ENCODE measurements around the gene NOS1AP.

The NOS1AP gene

DNA sequence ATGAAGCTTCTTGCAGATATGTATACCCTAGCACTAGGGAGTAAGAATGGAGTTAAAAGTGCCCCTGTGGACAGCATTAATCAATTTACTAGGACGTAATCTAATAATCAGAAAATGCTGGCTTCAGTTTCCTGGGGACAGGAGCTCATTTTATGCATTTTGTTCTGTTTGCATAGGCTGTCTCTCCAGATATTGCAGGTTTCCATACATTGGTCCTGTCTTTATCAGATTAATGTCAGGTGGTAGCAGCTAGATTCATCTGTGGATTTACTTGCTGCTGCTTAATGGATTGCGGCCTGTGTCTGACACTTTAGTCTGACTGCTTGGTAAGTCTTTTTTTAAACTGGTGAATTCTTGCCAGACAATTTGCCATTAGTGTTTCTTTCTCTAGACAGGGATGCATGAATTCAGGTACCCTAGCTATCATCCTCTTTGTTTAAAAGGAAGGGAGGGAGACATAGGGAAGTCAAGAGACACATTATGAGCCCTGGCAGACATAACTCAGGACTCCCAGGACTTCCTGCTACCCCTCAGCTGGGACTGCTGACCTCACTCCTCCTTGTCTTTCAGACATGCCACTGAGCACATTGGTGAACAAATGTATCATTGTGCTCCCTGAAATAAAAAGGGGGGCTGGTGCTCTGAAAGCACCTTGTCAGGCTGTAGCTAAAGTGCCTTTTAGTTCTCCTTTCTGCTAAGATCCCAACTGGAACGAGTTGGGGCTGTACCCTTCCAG lies 47.7 kb downstream of the NOS1AP start:
- Histone ChIP-seq H3K36me3 (ENCODE audit: insufficient read depth, low read length) (no peaks in the 10 kb centered on the region), H3K27me3 (ENCODE audit: insufficient read depth, low read length) (no peaks in the 10 kb centered on the region), H3K9ac (ENCODE audit: low read depth, low read length) (no peak overlapping the region), H3K27ac (ENCODE audit: low read depth, low read length) (no peak overlapping the region), H3K9me3 (ENCODE audit: insufficient read depth, low read depth, low read length) (no peaks in the 10 kb centered on the region), H3K4me3 (ENCODE audit: low read length) (no peak overlapping the region), H3K4me1 (ENCODE audit: insufficient read depth, low read length) (no peaks in the 10 kb centered on the region)
- 95% methylated on average over 3 of the region's 3 CpGs for WGBS

DNA sequence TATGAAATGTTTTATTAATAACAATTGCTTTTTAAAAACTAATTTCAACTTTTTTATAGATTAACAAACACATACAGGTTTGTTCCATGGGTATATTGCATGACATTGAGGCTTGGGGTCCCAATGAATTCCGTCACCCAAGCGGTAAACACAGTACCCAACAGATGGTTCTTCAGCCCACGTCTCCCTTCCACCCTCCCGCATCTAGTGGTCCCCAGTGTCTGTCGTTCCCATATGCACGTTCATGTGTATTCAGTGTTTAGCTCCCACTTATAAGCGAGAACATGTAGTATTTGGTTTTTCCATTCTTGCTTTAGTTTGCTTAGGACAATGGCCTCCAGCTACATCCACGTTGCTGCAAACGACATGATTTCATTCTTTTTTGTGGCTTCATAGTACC lies 48.6 kb downstream of the NOS1AP start:
- WGBS: 97% methylated on average over 9 of the region's 9 CpGs
- H3K27me3 ChIP-seq (ENCODE audit: insufficient read depth, low read length): no peaks in the 10 kb centered on the region
- H3K9me3 ChIP-seq (ENCODE audit: insufficient read depth, low read depth, low read length): no peaks in the 10 kb centered on the region

DNA sequence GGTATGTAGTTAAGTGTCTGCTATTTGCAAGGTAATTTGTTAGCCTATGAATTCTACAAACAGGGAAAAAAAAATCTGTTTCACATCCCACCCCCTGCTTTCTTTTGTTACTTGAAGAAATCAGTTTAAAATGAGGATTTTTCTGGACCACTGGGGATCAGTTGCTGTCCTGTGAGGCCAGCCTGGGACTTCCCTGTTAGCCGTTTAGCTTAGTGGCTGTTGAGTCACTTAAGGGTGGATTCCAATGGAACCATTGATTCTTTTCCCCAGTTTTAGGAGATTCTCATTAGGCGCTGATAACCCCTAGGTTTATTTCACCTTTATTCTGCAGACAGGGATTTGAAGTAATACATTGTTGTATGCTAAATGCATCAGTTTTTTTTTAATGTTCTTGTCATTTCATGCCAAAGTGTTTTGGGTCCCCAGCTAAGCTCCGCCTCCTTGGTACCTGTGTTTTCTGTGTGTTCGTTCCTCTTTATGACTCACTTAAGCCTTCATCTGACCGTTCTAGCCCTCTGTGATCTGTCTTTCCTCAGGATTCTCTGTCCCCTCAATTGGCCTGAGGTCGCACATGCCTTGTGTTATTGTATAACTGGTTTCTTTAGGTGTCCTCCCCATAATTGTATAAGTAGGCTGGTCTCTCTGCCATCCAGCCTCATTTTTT lies 59.3 kb downstream of the NOS1AP start:
- H3K4me3 ChIP-seq (ENCODE audit: low read length): no peak overlapping the region
- H3K36me3 ChIP-seq (ENCODE audit: insufficient read depth, low read length): no peaks in the 10 kb centered on the region
- WGBS: 76% methylated on average over 6 of the region's 6 CpGs
- no peaks in the 10 kb centered on the region for H3K27me3 ChIP-seq (ENCODE audit: insufficient read depth, low read length)
- H3K4me1 ChIP-seq (ENCODE audit: insufficient read depth, low read length): peaks cover 13% of the 10 kb centered on the region
- H3K9me3 ChIP-seq (ENCODE audit: insufficient read depth, low read depth, low read length): no peaks in the 10 kb centered on the region
- H3K9ac ChIP-seq (ENCODE audit: low read depth, low read length): no peak overlapping the region
- no peak overlapping the region for H3K27ac ChIP-seq (ENCODE audit: low read depth, low read length)

More for the DNA sequence above, 48.6 kb downstream of the NOS1AP start:
- H3K9ac ChIP-seq (ENCODE audit: low read depth, low read length): no peak overlapping the region
- no peaks in the 10 kb centered on the region for H3K4me1 ChIP-seq (ENCODE audit: insufficient read depth, low read length)
- H3K36me3 ChIP-seq (ENCODE audit: insufficient read depth, low read length): no peaks in the 10 kb centered on the region
- H3K4me3 ChIP-seq (ENCODE audit: low read length): no peak overlapping the region
- no peak overlapping the region for H3K27ac ChIP-seq (ENCODE audit: low read depth, low read length)

DNA sequence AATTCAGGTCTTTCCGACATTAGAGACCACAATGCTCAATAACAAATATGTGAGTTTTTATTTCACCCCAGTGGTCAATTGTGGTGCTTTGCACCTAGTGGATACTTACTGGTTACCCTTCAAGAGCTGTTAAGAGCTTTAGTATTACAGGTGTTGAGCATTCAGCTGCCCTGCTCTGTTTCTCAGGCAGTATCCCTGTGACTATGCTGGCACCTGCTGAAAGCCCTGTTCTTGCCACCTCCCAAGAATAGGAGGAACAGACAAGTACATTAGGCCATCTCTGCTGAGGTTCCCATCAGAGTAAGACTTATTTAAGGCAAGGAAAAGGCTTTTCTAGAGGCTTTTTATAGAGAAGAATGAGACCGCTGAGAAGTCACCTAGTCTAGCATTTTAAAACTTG lies 60.8 kb downstream of the NOS1AP start:
- no peak overlapping the region for H3K27ac ChIP-seq (ENCODE audit: low read depth, low read length)
- peaks cover 13% of the 10 kb centered on the region for H3K4me1 ChIP-seq (ENCODE audit: insufficient read depth, low read length)
- 96% methylated on average over 2 of the region's 2 CpGs for WGBS
- no peak overlapping the region for H3K9ac ChIP-seq (ENCODE audit: low read depth, low read length)
- H3K27me3 ChIP-seq (ENCODE audit: insufficient read depth, low read length): no peaks in the 10 kb centered on the region
- no peak overlapping the region for H3K4me3 ChIP-seq (ENCODE audit: low read length)
- H3K36me3 ChIP-seq (ENCODE audit: insufficient read depth, low read length): no peaks in the 10 kb centered on the region
- no peaks in the 10 kb centered on the region for H3K9me3 ChIP-seq (ENCODE audit: insufficient read depth, low read depth, low read length)

DNA sequence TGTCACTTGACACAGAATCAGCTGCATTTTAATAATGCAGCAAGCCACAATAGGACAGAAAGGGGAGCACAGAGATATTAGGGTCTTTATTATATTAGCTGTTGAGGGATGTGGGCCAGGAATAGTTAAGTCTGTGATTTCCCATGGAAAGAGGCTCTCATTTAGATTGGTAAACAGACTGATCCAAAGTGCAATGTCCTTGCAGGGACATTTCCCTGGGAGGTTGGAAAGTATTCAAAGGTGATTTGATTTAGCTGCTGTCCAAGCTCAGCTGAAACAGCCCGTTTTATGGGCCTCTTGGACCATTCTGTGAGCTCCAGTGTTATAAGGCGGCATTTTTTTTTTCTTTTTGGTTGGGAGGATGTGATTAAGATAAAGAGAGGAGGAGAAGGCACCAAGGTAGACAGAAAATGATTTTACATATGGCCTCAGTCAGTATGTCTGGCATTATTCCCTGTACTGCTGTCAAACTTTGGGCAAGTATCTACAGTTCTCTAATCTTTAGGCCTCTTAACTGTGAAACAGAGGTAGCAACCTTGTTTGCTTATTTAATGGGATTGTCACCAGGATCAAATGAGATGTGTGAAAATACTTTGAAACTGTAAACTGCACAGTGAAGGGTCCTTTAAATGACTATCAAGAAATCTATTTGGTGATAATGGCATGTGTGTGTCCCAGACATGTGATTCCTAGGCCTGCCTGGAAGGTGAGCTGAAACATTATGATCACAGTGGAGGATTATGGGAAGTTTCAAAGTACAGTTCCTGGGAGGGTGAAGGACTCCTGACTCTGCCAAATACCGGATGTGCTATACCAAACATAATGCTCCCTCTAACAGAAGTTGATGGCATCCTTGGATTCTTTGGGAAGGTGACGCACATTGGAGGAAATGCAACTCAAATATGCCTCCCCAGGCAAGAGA lies 62.2 kb downstream of the NOS1AP start:
- no peaks in the 10 kb centered on the region for H3K27me3 ChIP-seq (ENCODE audit: insufficient read depth, low read length)
- H3K9ac ChIP-seq (ENCODE audit: low read depth, low read length): no peak overlapping the region
- H3K27ac ChIP-seq (ENCODE audit: low read depth, low read length): no peak overlapping the region
- no peaks in the 10 kb centered on the region for H3K9me3 ChIP-seq (ENCODE audit: insufficient read depth, low read depth, low read length)
- WGBS: 69% methylated on average over 4 of the region's 4 CpGs
- H3K4me1 ChIP-seq (ENCODE audit: insufficient read depth, low read length): peaks cover 23% of the 10 kb centered on the region
- no peaks in the 10 kb centered on the region for H3K36me3 ChIP-seq (ENCODE audit: insufficient read depth, low read length)
- no peak overlapping the region for H3K4me3 ChIP-seq (ENCODE audit: low read length)

DNA sequence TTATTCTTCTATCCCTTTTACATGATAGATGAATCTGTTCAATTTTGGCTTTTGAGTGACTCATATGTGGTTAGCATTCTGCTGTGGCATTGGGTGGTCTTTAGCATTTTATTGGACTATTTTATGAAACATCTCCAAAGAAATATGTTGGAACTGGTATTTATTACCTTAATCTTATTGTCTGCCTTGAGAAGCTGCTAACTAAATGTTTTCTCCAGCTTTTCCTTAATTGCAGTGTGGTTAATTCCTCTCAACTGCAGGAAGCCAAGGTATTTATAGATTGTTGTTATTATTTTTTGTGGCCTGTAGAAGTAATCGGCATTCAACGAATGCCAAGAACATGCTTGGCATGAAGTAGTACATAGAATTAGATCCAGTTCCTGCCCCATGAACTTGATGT lies 64.1 kb downstream of the NOS1AP start:
- H3K27me3 ChIP-seq (ENCODE audit: insufficient read depth, low read length): no peaks in the 10 kb centered on the region
- H3K9ac ChIP-seq (ENCODE audit: low read depth, low read length): no peak overlapping the region
- WGBS: 96% methylated on average over 2 of the region's 2 CpGs

DNA sequence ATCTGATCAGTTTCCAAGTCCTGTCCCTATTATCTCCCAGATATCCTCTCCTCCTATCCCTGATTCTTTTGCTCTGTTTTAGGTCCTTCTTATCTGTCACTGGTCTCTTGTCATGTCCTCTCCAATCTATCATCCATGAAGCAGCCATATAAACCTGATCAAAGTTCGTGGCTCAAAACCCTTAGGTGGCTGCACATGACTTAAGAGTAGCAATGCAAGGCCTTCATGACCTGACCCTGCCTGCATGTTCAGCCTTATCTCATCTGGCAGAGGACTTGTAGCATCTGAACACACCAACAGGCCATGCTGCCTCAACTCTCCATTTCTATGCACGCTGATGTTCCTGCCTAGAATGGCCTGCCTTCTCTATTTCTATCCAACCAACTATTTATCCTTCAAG lies 65.2 kb downstream of the NOS1AP start:
- Histone ChIP-seq H3K4me3 (ENCODE audit: low read length) (no peak overlapping the region), H3K36me3 (ENCODE audit: insufficient read depth, low read length) (no peaks in the 10 kb centered on the region), H3K27me3 (ENCODE audit: insufficient read depth, low read length) (no peaks in the 10 kb centered on the region), H3K4me1 (ENCODE audit: insufficient read depth, low read length) (peaks cover 16% of the 10 kb centered on the region), H3K9ac (ENCODE audit: low read depth, low read length) (no peak overlapping the region), H3K27ac (ENCODE audit: low read depth, low read length) (no peak overlapping the region), H3K9me3 (ENCODE audit: insufficient read depth, low read depth, low read length) (no peaks in the 10 kb centered on the region)
- 91% methylated on average over 2 of the region's 2 CpGs for WGBS

More for the DNA sequence above, 64.1 kb downstream of the NOS1AP start:
- no peak overlapping the region for H3K4me3 ChIP-seq (ENCODE audit: low read length)
- H3K9me3 ChIP-seq (ENCODE audit: insufficient read depth, low read depth, low read length): no peaks in the 10 kb centered on the region
- H3K27ac ChIP-seq (ENCODE audit: low read depth, low read length): no peak overlapping the region
- H3K36me3 ChIP-seq (ENCODE audit: insufficient read depth, low read length): no peaks in the 10 kb centered on the region
- peaks cover 25% of the 10 kb centered on the region for H3K4me1 ChIP-seq (ENCODE audit: insufficient read depth, low read length)

DNA sequence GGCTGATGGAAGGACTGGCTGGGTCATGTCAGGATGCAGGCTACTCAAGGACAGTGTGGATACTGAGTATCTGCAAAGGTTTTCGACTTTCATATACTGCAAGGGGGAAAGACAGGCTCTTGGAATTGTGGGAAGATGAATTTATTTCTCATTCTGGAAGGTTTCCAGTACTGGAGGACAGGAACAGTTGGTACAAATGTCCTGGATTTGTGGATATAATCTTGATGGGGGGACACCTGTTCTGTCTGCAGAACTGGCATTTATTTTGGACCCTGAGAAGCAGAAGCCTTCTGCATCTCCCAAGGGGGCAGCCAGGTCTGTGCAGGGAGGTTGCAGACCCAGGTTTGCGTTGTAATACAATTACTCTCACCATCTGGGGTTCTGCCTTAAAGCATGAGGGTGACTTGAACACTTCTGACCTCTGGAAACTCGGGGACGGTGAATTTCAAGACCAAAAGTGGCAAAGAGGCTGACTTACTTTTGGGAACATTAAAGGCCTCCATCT lies 65.8 kb downstream of the NOS1AP start:
- 94% methylated on average over 4 of the region's 4 CpGs for WGBS
- H3K4me1 ChIP-seq (ENCODE audit: insufficient read depth, low read length): peaks cover 16% of the 10 kb centered on the region

DNA sequence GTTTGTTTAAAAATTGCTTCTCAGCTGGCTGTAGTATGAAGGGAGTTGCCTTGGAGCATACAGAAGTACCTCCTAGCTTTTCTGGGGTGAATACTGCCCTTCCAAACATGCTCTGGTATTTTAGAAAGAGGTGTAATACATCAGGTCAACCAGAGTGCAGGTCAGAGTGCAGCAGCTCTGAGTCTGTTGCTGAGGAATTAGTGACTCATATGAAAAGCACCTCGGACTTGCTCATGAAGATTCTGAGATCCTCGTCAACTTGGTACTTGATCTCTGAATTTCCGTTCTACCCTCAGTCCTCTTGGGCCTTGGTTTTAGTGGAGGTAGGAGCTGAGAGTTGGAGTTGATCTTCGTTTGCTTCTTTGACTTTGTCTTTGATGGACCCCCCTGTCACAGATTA lies 67.3 kb downstream of the NOS1AP start:
- Histone ChIP-seq H3K4me1 (ENCODE audit: insufficient read depth, low read length) (peaks cover 23% of the 10 kb centered on the region), H3K4me3 (ENCODE audit: low read length) (no peak overlapping the region), H3K27me3 (ENCODE audit: insufficient read depth, low read length) (no peaks in the 10 kb centered on the region), H3K27ac (ENCODE audit: low read depth, low read length) (no peak overlapping the region), H3K9me3 (ENCODE audit: insufficient read depth, low read depth, low read length) (no peaks in the 10 kb centered on the region), H3K9ac (ENCODE audit: low read depth, low read length) (no peak overlapping the region), H3K36me3 (ENCODE audit: insufficient read depth, low read length) (no peaks in the 10 kb centered on the region)
- WGBS: 51% methylated on average over 4 of the region's 4 CpGs

More for the DNA sequence above, 65.8 kb downstream of the NOS1AP start:
- H3K9me3 ChIP-seq (ENCODE audit: insufficient read depth, low read depth, low read length): no peaks in the 10 kb centered on the region
- no peaks in the 10 kb centered on the region for H3K27me3 ChIP-seq (ENCODE audit: insufficient read depth, low read length)
- no peak overlapping the region for H3K27ac ChIP-seq (ENCODE audit: low read depth, low read length)
- no peak overlapping the region for H3K9ac ChIP-seq (ENCODE audit: low read depth, low read length)
- H3K4me3 ChIP-seq (ENCODE audit: low read length): no peak overlapping the region
- H3K36me3 ChIP-seq (ENCODE audit: insufficient read depth, low read length): no peaks in the 10 kb centered on the region

DNA sequence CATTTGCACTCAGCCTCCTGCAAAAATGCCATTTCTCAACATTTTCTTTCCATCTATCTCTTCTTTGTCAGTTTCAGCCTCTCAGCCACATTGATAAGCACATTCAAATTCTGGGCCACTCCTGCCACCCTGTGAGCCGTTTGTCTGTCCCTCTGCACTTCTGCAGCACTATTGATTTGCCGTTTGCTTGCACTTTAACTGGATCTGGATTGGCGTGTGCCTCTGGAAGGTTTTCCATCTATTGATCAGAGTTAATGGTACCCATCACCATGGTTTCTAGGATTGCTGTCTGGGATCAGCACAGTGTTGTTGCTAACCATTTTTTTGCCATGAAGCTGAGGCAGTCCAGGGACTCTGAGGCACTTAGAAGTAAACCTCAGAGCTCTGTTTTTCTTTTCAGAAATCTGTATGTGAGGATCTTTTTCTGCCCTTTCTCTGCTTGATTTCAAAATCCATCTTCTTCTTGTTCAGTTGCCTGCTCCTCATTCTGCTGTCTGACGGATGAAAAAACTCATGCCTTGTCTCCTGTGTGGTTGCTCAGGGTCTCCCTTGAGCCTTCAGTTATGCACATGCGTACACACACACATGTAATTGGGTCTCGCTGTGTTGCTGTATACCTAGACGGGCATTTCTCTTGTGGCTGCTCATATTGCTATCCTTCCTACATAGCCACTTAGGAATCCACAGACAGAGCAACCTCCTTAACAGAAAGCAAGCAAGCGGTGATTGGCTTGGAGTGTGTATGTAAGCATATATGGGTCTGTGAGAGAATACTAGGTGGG lies 67.9 kb downstream of the NOS1AP start:
- 75% methylated on average over 8 of the region's 8 CpGs for WGBS

More for the DNA sequence above, 67.9 kb downstream of the NOS1AP start:
- Histone ChIP-seq H3K36me3 (ENCODE audit: insufficient read depth, low read length) (no peaks in the 10 kb centered on the region), H3K27ac (ENCODE audit: low read depth, low read length) (no peak overlapping the region), H3K27me3 (ENCODE audit: insufficient read depth, low read length) (no peaks in the 10 kb centered on the region), H3K9ac (ENCODE audit: low read depth, low read length) (no peak overlapping the region), H3K9me3 (ENCODE audit: insufficient read depth, low read depth, low read length) (no peaks in the 10 kb centered on the region), H3K4me3 (ENCODE audit: low read length) (no peak overlapping the region), H3K4me1 (ENCODE audit: insufficient read depth, low read length) (peaks cover 25% of the 10 kb centered on the region)

Measured in HUES64 (cell line).